Measurements from ENCODE around the gene MYL12A.
"Not testable (repeated sequence)": the region's sequence is repeated elsewhere in the genome, so short reads cannot be mapped to it uniquely, and the experiment has no call there.

MYL12A gene

GRCh38 chr18:3247240-3248061, at the start of gene MYL12A:
Gene MYL12A, plus strand, starts transcription at chr18:3247801. Its CDS starts 5,447 bp downstream, at chr18:3253248.
- DNase-seq (ENCODE audit: low read depth in 2 of 2) = peak; percentile 96 to 97

- not testable (repeated sequence) for DNase-seq (ENCODE audit: low read depth in 2 of 2)
Observed at GRCh38 chr18:3198260-3198860, 49.2 kb upstream of the MYL12A start.

GRCh38 chr18:3199942-3200645, 47.5 kb upstream of the MYL12A start:
- DNase-seq (ENCODE audit: low read depth in 2 of 2) = no peak

GRCh38 chr18:3205239-3205638, 42.4 kb upstream of the MYL12A start:
- DNase-seq (ENCODE audit: low read depth in 2 of 2) = no peak

- DNase-seq (ENCODE audit: low read depth in 2 of 2) = no peak
Observed at GRCh38 chr18:3207565-3207964, 40.0 kb upstream of the MYL12A start.

- DNase-seq (ENCODE audit: low read depth in 2 of 2) = no peak
Observed at GRCh38 chr18:3209859-3210569, 37.6 kb upstream of the MYL12A start.

- no peak for DNase-seq (ENCODE audit: low read depth in 2 of 2)
Observed at GRCh38 chr18:3211236-3211992, 36.2 kb upstream of the MYL12A start.

GRCh38 chr18:3212657-3213056, 34.9 kb upstream of the MYL12A start:
- no peak for DNase-seq (ENCODE audit: low read depth in 2 of 2)

- no peak for DNase-seq (ENCODE audit: low read depth in 2 of 2)
Observed at GRCh38 chr18:3213300-3214059, 34.1 kb upstream of the MYL12A start.

- DNase-seq (ENCODE audit: low read depth in 2 of 2) = no peak
Observed at GRCh38 chr18:3214855-3215637, 32.6 kb upstream of the MYL12A start.

- DNase-seq (ENCODE audit: low read depth in 2 of 2) = no peak
Observed at GRCh38 chr18:3216987-3217386, 30.6 kb upstream of the MYL12A start.

- DNase-seq (ENCODE audit: low read depth in 2 of 2) = no peak
Observed at GRCh38 chr18:3217948-3218647, 29.5 kb upstream of the MYL12A start.

- DNase-seq (ENCODE audit: low read depth in 2 of 2) = no peak
Observed at GRCh38 chr18:3218819-3219218, 28.8 kb upstream of the MYL12A start.

GRCh38 chr18:3219241-3219630, 28.4 kb upstream of the MYL12A start:
- no peak for DNase-seq (ENCODE audit: low read depth in 2 of 2)

- no peak for DNase-seq (ENCODE audit: low read depth in 2 of 2)
Observed at GRCh38 chr18:3219631-3220335, 27.8 kb upstream of the MYL12A start, which contains the start of gene MYOM1. Gene MYOM1, minus strand, starts transcription at chr18:3219968. Its CDS starts 4,745 bp downstream, at chr18:3215223.

GRCh38 chr18:3220868-3221267, 26.7 kb upstream of the MYL12A start:
- DNase-seq (ENCODE audit: low read depth in 2 of 2) = not testable (repeated sequence)

GRCh38 chr18:3221496-3221895, 26.1 kb upstream of the MYL12A start:
- no peak for DNase-seq (ENCODE audit: low read depth in 2 of 2)

- no peak for DNase-seq (ENCODE audit: low read depth in 2 of 2)
Observed at GRCh38 chr18:3223356-3223755, 24.2 kb upstream of the MYL12A start.
